ENCODE measurements around the gene NHLRC1. TPM values are rescaled to one million over a fixed set of nuclear protein-coding genes. Genes with fewer than 3 reads are reported as not detected.

NHLRC1 gene
- total and polyA plus RNA-seq, 2 experiments from 2014 or later = 1.1 TPM

DNA sequence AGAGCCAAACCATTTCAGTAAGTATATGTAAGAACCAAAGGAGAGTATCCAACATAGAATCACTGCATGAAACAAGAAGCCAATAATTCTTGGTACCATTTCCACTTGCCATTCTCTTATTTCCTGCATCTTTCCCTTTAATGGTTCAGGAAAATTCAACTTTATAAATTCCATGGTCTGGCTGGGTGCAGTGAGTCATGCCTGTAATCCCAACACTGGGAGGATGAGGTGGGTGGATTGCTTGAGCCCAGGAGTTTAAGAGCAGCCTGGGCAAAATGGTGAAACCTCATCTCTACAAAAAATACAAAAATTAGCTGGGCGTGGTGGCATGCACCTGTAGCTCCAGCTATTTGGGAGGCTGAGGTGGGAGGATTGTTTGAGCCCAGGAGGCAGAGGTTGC is 21.2 kb downstream of the NHLRC1 start:
- H3K9me3 Mint-ChIP-seq = peaks cover 6% of the 10 kb centered on the region; the same call in 2 of the 3 replicates
- no peak overlapping the region for H3K4me2 ChIP-seq
- DNase-seq (ENCODE audit: low spot score) (no peak), ATAC-seq (no peak)
- no peak overlapping the region for H2AFZ ChIP-seq
- H3K27me3 ChIP-seq (ENCODE audit: insufficient read depth) = no peaks in the 10 kb centered on the region
- no peaks in the 10 kb centered on the region for H3F3A ChIP-seq (replicated peaks; ENCODE audit: low read depth)
- no peak overlapping the region for H3K4me3 ChIP-seq
- no peak overlapping the region for H3K27ac Mint-ChIP-seq
- no peaks in the 10 kb centered on the region for H3K36me3 Mint-ChIP-seq (ENCODE audit: low read depth)
- no peaks in the 10 kb centered on the region for H3K9me2 ChIP-seq (ENCODE audit: insufficient read depth)
- H4K20me1 ChIP-seq (replicated peaks; ENCODE audit: insufficient read depth) = no peaks in the 10 kb centered on the region
- TF ChIP-seq ZNF462 (CRISPR knock-in tag; IDR thresholded peaks at IDR 0.05) (no peak), POLR2AphosphoS5 (IDR thresholded peaks at IDR 0.05; ENCODE audit: low read depth) (no peak), STAT1 (IDR thresholded peaks at IDR 0.05; ENCODE audit: unreplicated experiment) (no peak), CTCF (conservative IDR thresholded peaks at IDR 0.05; ENCODE audit: low read depth in 2 of 2) (no peak), ZNF331 (CRISPR knock-in tag; IDR thresholded peaks at IDR 0.05; ENCODE audit: low read depth) (no peak), CREB1 (CRISPR knock-in tag; IDR thresholded peaks at IDR 0.05; ENCODE audit: low read depth) (no peak), EZH2 (IDR thresholded peaks at IDR 0.05; ENCODE audit: low read depth, unreplicated experiment) (no peak), ZNF114 (CRISPR knock-in tag; IDR thresholded peaks at IDR 0.05) (no peak), JUNB (IDR thresholded peaks at IDR 0.05; ENCODE audit: unreplicated experiment) (no peak), EZH2phosphoT487 (IDR thresholded peaks at IDR 0.05; ENCODE audit: unreplicated experiment) (no peak), NANOG (IDR thresholded peaks at IDR 0.05; ENCODE audit: borderline replicate concordance) (no peak)
- TF ChIP-seq, protein P1, sequence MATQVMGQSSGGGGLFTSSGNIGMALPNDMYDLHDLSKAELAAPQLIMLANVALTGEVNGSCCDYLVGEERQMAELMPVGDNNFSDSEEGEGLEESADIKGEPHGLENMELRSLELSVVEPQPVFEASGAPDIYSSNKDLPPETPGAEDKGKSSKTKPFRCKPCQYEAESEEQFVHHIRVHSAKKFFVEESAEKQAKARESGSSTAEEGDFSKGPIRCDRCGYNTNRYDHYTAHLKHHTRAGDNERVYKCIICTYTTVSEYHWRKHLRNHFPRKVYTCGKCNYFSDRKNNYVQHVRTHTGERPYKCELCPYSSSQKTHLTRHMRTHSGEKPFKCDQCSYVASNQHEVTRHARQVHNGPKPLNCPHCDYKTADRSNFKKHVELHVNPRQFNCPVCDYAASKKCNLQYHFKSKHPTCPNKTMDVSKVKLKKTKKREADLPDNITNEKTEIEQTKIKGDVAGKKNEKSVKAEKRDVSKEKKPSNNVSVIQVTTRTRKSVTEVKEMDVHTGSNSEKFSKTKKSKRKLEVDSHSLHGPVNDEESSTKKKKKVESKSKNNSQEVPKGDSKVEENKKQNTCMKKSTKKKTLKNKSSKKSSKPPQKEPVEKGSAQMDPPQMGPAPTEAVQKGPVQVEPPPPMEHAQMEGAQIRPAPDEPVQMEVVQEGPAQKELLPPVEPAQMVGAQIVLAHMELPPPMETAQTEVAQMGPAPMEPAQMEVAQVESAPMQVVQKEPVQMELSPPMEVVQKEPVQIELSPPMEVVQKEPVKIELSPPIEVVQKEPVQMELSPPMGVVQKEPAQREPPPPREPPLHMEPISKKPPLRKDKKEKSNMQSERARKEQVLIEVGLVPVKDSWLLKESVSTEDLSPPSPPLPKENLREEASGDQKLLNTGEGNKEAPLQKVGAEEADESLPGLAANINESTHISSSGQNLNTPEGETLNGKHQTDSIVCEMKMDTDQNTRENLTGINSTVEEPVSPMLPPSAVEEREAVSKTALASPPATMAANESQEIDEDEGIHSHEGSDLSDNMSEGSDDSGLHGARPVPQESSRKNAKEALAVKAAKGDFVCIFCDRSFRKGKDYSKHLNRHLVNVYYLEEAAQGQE (IDR thresholded peaks at IDR 0.05; ENCODE audit: unreplicated experiment) = no peak
- TF ChIP-seq, protein P2, sequence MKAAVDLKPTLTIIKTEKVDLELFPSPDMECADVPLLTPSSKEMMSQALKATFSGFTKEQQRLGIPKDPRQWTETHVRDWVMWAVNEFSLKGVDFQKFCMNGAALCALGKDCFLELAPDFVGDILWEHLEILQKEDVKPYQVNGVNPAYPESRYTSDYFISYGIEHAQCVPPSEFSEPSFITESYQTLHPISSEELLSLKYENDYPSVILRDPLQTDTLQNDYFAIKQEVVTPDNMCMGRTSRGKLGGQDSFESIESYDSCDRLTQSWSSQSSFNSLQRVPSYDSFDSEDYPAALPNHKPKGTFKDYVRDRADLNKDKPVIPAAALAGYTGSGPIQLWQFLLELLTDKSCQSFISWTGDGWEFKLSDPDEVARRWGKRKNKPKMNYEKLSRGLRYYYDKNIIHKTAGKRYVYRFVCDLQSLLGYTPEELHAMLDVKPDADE (IDR thresholded peaks at IDR 0.05) = no peak
- no peak overlapping the region for H3K27ac ChIP-seq (ENCODE audit: low read depth)
- H3K4me1 Mint-ChIP-seq = no peaks in the 10 kb centered on the region
- H3K79me2 ChIP-seq (replicated peaks; ENCODE audit: insufficient read depth) = no peaks in the 10 kb centered on the region
- no peaks in the 10 kb centered on the region for H3K27me3 Mint-ChIP-seq (ENCODE audit: insufficient read depth, low read depth, poor library complexity)
- H3K4me1 ChIP-seq (ENCODE audit: insufficient read depth) = no peaks in the 10 kb centered on the region
- no peaks in the 10 kb centered on the region for H3K36me3 ChIP-seq (ENCODE audit: insufficient read depth)
- no peak overlapping the region for H3K4me3 Mint-ChIP-seq

Measured in GM23338 (cell line).